T-helper 2 cell treated with Interferon-gamma antibody and Interleukin-4, amounts not matched to agents 100 ng/mL and 5 ng/mL, for 36 hours (primary cell): ENCODE data around the gene TEKT1. TPM values are rescaled to one million over a fixed set of nuclear protein-coding genes. Genes with fewer than 3 reads are reported as not detected.
"Not testable (repeated sequence)": the region's sequence is repeated elsewhere in the genome, so short reads cannot be mapped to it uniquely, and the experiment has no call there.

Experiments
- intact Hi-C: fragments of 100-400 bp; cut with micrococcal nuclease; formaldehyde crosslinking; loops from one replicate; pipeline ENCODE4 v1.15.1; 2023
- total RNA-seq: library from RNA; stranded (reverse); gene quantifications from 2 replicates; pipeline ENCODE4 v1.2.3, GENCODE V29; 2022

Gene TEKT1
- total RNA-seq, 1 donor from 2014 or later, result not detected

- intact Hi-C loops, result not testable (repeated sequence)
Observed at GRCh38 chr17:6816368-6816767, 15.2 kb downstream of the TEKT1 start.

GRCh38 chr17:6815775-6816174, 15.8 kb downstream of the TEKT1 start:
- intact Hi-C loops, result no loop called here

GRCh38 chr17:6812295-6812694, 19.2 kb downstream of the TEKT1 start:
- intact Hi-C loops, result no loop called here

- intact Hi-C loops, result no loop called here
Observed at GRCh38 chr17:6811510-6811909, 20.0 kb downstream of the TEKT1 start.

- intact Hi-C loops, result no loop called here
Observed at GRCh38 chr17:6800422-6801027, 31.0 kb downstream of the TEKT1 start.

- intact Hi-C loops, result no loop called here
Observed at GRCh38 chr17:6799738-6800137, 31.8 kb downstream of the TEKT1 start.

GRCh38 chr17:6797718-6798351, 33.7 kb downstream of the TEKT1 start:
- intact Hi-C loops, result no loop called here

GRCh38 chr17:6796887-6797490, 34.5 kb downstream of the TEKT1 start:
- intact Hi-C loops, result no loop called here

GRCh38 chr17:6796017-6796886, 35.3 kb downstream of the TEKT1 start:
- intact Hi-C loops, result no loop called here

- intact Hi-C loops, result no loop called here
Observed at GRCh38 chr17:6793748-6794493, 37.6 kb downstream of the TEKT1 start.

- intact Hi-C loops, result no loop called here
Observed at GRCh38 chr17:6789146-6789545, 42.4 kb downstream of the TEKT1 start.

GRCh38 chr17:6787081-6787693, 44.3 kb downstream of the TEKT1 start:
- intact Hi-C loops, result no loop called here

GRCh38 chr17:6786618-6787017, 44.9 kb downstream of the TEKT1 start:
- intact Hi-C loops, result no loop called here

- intact Hi-C loops, result no loop called here
Observed at GRCh38 chr17:6782244-6782643, 49.3 kb downstream of the TEKT1 start.

- intact Hi-C loops, result no loop called here
Observed at GRCh38 chr17:6780886-6781285, 50.6 kb downstream of the TEKT1 start.

GRCh38 chr17:6780001-6780400, 51.5 kb downstream of the TEKT1 start:
- intact Hi-C loops, result no loop called here

- intact Hi-C loops, result no loop called here
Observed at GRCh38 chr17:6779411-6779810, 52.1 kb downstream of the TEKT1 start.

GRCh38 chr17:6775871-6776405, 55.6 kb downstream of the TEKT1 start, which contains the start of gene FBXO39:
Gene FBXO39 (plus strand): TSS chr17:6776215. CDS start chr17:6779869, 3,654 bp downstream.
- intact Hi-C loops, result no loop called here

GRCh38 chr17:6774906-6775305, 56.6 kb downstream of the TEKT1 start:
- intact Hi-C loops, result not testable (repeated sequence)

- intact Hi-C loops, result no loop called here
Observed at GRCh38 chr17:6772016-6772415, 59.5 kb downstream of the TEKT1 start.
